ENCODE measurements around the gene PHKB.
A peak's percentile ranks its signal among the peaks of the same experiment; 100 is the strongest.

PHKB gene

GRCh38 chr16:47476654-47477345, 15.7 kb downstream of the PHKB start:
- H3K36me3 Mint-ChIP-seq (ENCODE audit: insufficient read depth) = no peaks in the 10 kb centered on the region
- H3K4me3 Mint-ChIP-seq = no peak overlapping the region

GRCh38 chr16:47477679-47478078, 16.5 kb downstream of the PHKB start:
- no peaks in the 10 kb centered on the region for H3K9me3 Mint-ChIP-seq
- no peaks in the 10 kb centered on the region for H3K36me3 Mint-ChIP-seq (ENCODE audit: insufficient read depth)
- DNase-seq (no peak), ATAC-seq (replicated peaks) (no peak)
- peaks cover 18 to 40% of the 10 kb centered on the region in 2 donors for H3K4me1 Mint-ChIP-seq (ENCODE audit: low read depth in 2 of 2)
- H3K4me3 Mint-ChIP-seq = no peak overlapping the region
- no peaks in the 10 kb centered on the region for H3K27me3 Mint-ChIP-seq
- no peak overlapping the region for H3K27ac Mint-ChIP-seq

More at GRCh38 chr16:47476654-47477345, 15.7 kb downstream of the PHKB start:
- Mint-ChIP-seq H3K27ac (peak overlapping the region; percentile 33 to 85), H3K4me1 (ENCODE audit: low read depth in 2 of 2) (peaks cover 20 to 40% of the 10 kb centered on the region in 2 donors), H3K9me3 (no peaks in the 10 kb centered on the region), H3K27me3 (no peaks in the 10 kb centered on the region)
- DNase-seq (no peak), ATAC-seq (replicated peaks) (no peak)

GRCh38 chr16:47480410-47480809, 19.3 kb downstream of the PHKB start:
- Mint-ChIP-seq H3K9me3 (no peaks in the 10 kb centered on the region), H3K4me1 (ENCODE audit: low read depth in 2 of 2) (peaks cover 12 to 47% of the 10 kb centered on the region in 2 donors), H3K4me3 (no peak overlapping the region), H3K27ac (no peak overlapping the region), H3K27me3 (no peaks in the 10 kb centered on the region), H3K36me3 (ENCODE audit: insufficient read depth) (peaks cover 3% of the 10 kb centered on the region)
- DNase-seq (no peak), ATAC-seq (replicated peaks) (no peak)

GRCh38 chr16:47481698-47482374, 20.7 kb downstream of the PHKB start:
- ATAC-seq (replicated peaks) (no peak), DNase-seq (no peak)
- Mint-ChIP-seq H3K9me3 (no peaks in the 10 kb centered on the region), H3K27me3 (no peaks in the 10 kb centered on the region), H3K4me1 (ENCODE audit: low read depth in 2 of 2) (peaks cover 12 to 45% of the 10 kb centered on the region in 2 donors), H3K27ac (peak overlapping the region in 1 of 2 donors; percentile 9), H3K36me3 (ENCODE audit: insufficient read depth) (peaks cover 3% of the 10 kb centered on the region), H3K4me3 (no peak overlapping the region)

- DNase-seq (no peak), ATAC-seq (replicated peaks) (no peak)
- Mint-ChIP-seq H3K4me1 (ENCODE audit: low read depth in 2 of 2) (peaks cover 10 to 34% of the 10 kb centered on the region in 2 donors), H3K9me3 (no peaks in the 10 kb centered on the region), H3K27me3 (no peaks in the 10 kb centered on the region), H3K36me3 (ENCODE audit: insufficient read depth) (peaks cover 3% of the 10 kb centered on the region), H3K4me3 (no peak overlapping the region), H3K27ac (peak overlapping the region in 1 of 2 donors; percentile 29)
Measured at GRCh38 chr16:47483616-47484015, 22.5 kb downstream of the PHKB start.

GRCh38 chr16:47486856-47487255, 25.7 kb downstream of the PHKB start:
- peaks cover 6 to 12% of the 10 kb centered on the region in 2 donors for H3K4me1 Mint-ChIP-seq (ENCODE audit: low read depth in 2 of 2)

GRCh38 chr16:47488051-47488450, 26.9 kb downstream of the PHKB start:
- Mint-ChIP-seq H3K4me3 (no peak overlapping the region), H3K4me1 (ENCODE audit: low read depth in 2 of 2) (peaks cover 10 to 17% of the 10 kb centered on the region in 2 donors), H3K27me3 (no peaks in the 10 kb centered on the region), H3K9me3 (peaks cover 0 to 2% of the 10 kb centered on the region in 2 donors), H3K36me3 (ENCODE audit: insufficient read depth) (peaks cover 2% of the 10 kb centered on the region), H3K27ac (no peak overlapping the region)
- DNase-seq (no peak), ATAC-seq (replicated peaks) (no peak)

More at GRCh38 chr16:47486856-47487255, 25.7 kb downstream of the PHKB start:
- no peak overlapping the region for H3K4me3 Mint-ChIP-seq
- no peaks in the 10 kb centered on the region for H3K27me3 Mint-ChIP-seq
- ATAC-seq (replicated peaks) = no peak
- peaks cover 0 to 2% of the 10 kb centered on the region in 2 donors for H3K9me3 Mint-ChIP-seq
- DNase-seq = no peak
- H3K36me3 Mint-ChIP-seq (ENCODE audit: insufficient read depth) = peaks cover 3% of the 10 kb centered on the region
- H3K27ac Mint-ChIP-seq = no peak overlapping the region

GRCh38 chr16:47490471-47490870, 29.3 kb downstream of the PHKB start:
- ATAC-seq (replicated peaks) (no peak), DNase-seq (no peak)
- Mint-ChIP-seq H3K4me1 (ENCODE audit: low read depth in 2 of 2) (peaks cover 6 to 11% of the 10 kb centered on the region in 2 donors), H3K4me3 (no peak overlapping the region), H3K27me3 (no peaks in the 10 kb centered on the region), H3K27ac (peak overlapping the region in 1 of 2 donors; percentile 41), H3K9me3 (peaks cover 0 to 2% of the 10 kb centered on the region in 2 donors), H3K36me3 (ENCODE audit: insufficient read depth) (no peaks in the 10 kb centered on the region)

GRCh38 chr16:47492036-47492427, 30.9 kb downstream of the PHKB start:
- peaks cover 0 to 2% of the 10 kb centered on the region in 2 donors for H3K9me3 Mint-ChIP-seq
- no peak for ATAC-seq (replicated peaks)
- H3K36me3 Mint-ChIP-seq (ENCODE audit: insufficient read depth) = no peaks in the 10 kb centered on the region
- H3K4me3 Mint-ChIP-seq = no peak overlapping the region
- H3K27me3 Mint-ChIP-seq = no peaks in the 10 kb centered on the region
- no peak for DNase-seq
- peaks cover 6 to 9% of the 10 kb centered on the region in 2 donors for H3K4me1 Mint-ChIP-seq (ENCODE audit: low read depth in 2 of 2)
- H3K27ac Mint-ChIP-seq = no peak overlapping the region

GRCh38 chr16:47492428-47493377, 31.6 kb downstream of the PHKB start:
- DNase-seq (no peak), ATAC-seq (replicated peaks) (no peak)
- peaks cover 0 to 2% of the 10 kb centered on the region in 2 donors for H3K9me3 Mint-ChIP-seq
- H3K27ac Mint-ChIP-seq = no peak overlapping the region
- H3K4me1 Mint-ChIP-seq (ENCODE audit: low read depth in 2 of 2) = peaks cover 6 to 9% of the 10 kb centered on the region in 2 donors
- H3K36me3 Mint-ChIP-seq (ENCODE audit: insufficient read depth) = no peaks in the 10 kb centered on the region
- H3K27me3 Mint-ChIP-seq = no peaks in the 10 kb centered on the region
- peak overlapping the region in 1 of 2 donors; percentile 28 for H3K4me3 Mint-ChIP-seq

- no peak for DNase-seq
- Mint-ChIP-seq H3K4me3 (no peak overlapping the region), H3K9me3 (peaks cover 0 to 2% of the 10 kb centered on the region in 2 donors), H3K36me3 (ENCODE audit: insufficient read depth) (peaks cover 6% of the 10 kb centered on the region), H3K4me1 (ENCODE audit: low read depth in 2 of 2) (peaks cover 6 to 9% of the 10 kb centered on the region in 2 donors), H3K27me3 (no peaks in the 10 kb centered on the region), H3K27ac (no peak overlapping the region)
- ATAC-seq (replicated peaks) = no peak
Measured at GRCh38 chr16:47493381-47494337, 32.5 kb downstream of the PHKB start.

- no peaks in the 10 kb centered on the region for H3K27me3 Mint-ChIP-seq
- no peaks in the 10 kb centered on the region for H3K9me3 Mint-ChIP-seq
- DNase-seq (no peak), ATAC-seq (replicated peaks) (no peak)
- peaks cover 39% of the 10 kb centered on the region for H3K36me3 Mint-ChIP-seq (ENCODE audit: insufficient read depth)
- H3K27ac Mint-ChIP-seq = peak overlapping the region in 1 of 2 donors; percentile 44
- no peak overlapping the region for H3K4me3 Mint-ChIP-seq
- no peaks in the 10 kb centered on the region for H3K4me1 Mint-ChIP-seq (ENCODE audit: low read depth in 2 of 2)
Measured at GRCh38 chr16:47499080-47499699, 38.1 kb downstream of the PHKB start.
